Left forelimb (tissue), 1 donor: ENCODE measurements around the gene GGTA1.
"Not testable (repeated sequence)": the region's sequence is repeated elsewhere in the genome, so short reads cannot be mapped to it uniquely, and the experiment has no call there.

Experiments used
- DNase-seq: peaks from one replicate; pipeline ENCODE4 v3.0.0-alpha.2; 2018; ENCODE audit warnings: low spot score

Gene GGTA1

GRCh38 chr9:121498487-121499176 lies 1.0 kb downstream of the GGTA1 start:
- no peak for DNase-seq

DNA sequence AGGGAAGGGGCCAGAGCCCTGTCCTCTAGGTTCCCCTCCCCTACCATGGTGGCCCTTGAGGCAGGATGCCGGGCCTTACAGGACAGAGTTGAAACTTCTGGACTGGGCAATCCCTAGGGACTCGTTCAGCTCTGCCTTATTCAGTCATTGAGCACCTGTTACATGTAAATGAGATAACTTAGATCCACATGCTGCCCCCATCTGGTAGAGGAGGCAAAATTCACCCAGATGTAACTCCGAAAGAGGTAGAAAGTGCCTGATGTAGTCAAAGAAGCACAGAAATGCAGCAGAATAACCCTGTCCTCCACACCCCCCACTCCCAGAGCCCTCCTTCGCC lies 1.5 kb downstream of the GGTA1 start:
- DNase-seq, result peak; percentile 73

GRCh38 chr9:121495976-121496375 lies 3.7 kb downstream of the GGTA1 start:
- no peak for DNase-seq

DNA sequence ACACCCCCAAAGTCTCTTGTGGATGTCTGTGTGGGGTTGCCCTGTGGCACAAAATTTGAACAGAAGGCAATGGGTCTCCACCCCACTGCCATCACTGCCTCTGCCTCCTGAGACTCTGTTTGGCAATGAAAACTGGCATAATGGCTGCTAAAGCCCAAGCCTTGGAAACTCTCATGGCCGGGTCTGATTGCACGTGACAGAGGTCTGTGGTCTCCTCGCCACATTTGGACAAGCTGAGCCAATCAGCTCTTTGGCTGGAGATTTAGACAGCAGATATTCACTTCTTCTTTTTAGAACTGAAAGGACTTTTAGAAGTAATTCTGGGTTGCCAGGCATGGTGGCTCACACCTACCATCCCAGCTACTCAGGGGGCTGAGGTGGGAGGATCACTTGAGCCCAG lies 5.5 kb downstream of the GGTA1 start:
- DNase-seq, result no peak

DNA sequence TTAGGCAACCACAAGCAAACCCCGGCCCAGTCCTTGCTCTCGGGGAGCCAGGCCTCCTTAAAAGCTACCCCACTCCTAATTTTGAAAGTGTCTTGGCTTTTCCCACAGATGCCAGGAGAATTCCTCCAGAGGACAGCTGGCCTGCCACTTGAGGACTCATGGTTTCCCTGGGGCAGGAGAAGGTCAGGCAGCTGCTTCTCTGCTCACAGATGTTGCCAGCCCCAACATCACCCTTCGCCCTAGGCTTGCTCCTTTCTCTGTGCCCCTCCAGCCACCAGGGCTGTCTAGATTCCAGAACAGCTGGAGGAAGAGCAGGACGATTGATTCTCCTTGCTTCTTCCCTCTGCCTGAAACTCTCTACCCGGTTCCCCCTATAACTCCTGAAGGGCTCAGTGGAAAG lies 8.5 kb downstream of the GGTA1 start:
- no peak for DNase-seq

DNA sequence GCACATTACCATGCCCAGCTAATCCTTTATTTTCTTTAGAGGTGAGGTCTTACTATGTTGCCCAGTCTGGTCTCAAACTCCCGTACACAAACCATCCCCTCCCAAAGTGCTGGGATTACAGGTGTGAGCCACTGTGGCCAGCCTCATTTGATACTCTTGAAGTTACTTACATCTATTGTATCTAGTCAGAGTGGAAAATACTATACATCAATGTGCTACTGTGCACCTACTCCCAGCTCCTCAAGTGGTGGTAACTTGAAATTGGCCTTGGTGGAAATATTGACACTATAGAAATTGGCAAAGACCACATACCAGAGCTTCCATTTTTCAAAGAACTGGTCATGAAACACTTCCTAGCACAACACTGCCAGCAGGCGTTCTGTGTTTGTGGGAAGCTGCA lies 10.3 kb downstream of the GGTA1 start:
- no peak for DNase-seq

DNA sequence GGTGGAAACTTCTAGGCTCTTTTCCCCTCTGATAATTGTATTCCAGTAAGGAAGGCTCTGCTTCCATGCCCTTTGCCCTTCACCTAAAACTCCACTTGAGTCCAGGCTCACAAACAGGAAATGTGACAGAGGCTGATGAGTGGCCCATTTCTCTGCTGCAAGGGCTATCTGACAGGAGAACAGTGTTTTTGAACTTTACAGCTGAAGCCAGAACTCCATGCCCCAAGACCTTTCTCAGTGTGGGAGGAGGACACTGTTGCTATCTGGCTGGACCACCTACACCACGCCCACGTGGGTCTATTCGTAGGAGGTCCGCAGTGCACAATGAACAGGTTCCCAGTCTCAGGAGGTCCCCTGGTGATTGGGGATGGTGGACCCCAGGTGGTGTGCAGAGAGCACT lies 13.6 kb downstream of the GGTA1 start:
- DNase-seq, result no peak

GRCh38 chr9:121485623-121486022 lies 14.0 kb downstream of the GGTA1 start:
- DNase-seq, result no peak

DNA sequence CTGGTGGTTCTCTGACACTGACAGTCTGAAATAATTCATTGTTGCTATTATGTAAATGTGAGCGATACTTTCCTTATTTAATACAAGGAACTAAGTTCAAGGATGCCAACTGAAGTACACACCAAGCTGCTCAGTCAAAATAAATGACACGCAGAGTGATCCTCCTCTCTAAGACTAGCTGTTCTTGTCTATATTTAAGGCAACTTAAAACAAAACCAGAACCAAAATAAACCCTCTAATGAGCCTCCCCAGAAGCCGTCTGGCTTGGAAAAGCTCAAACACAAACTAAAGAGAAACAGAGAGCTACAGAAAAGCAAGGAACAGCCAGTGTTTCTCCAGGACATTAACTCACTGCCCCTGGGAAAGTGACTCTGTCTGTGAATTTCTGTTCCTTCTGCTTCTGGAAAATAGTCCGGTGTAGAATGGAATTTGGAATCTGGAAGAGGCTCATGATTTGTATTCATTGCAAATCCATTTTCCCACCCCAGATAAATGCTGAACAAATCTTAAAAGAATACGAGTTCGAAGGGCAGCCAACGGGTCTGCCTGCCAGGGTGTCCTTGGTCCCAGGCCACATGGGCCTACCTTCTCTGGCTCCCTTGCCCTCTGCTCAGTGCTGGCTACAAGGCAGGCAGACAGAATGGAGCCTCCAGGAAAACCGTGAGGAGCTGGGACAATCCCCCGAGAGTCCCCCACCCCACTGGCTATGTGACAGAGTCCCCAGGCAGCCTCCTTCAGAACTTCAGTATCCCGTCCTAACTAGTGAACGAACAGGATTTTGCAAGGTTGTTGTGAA lies 14.8 kb downstream of the GGTA1 start:
- no peak for DNase-seq

DNA sequence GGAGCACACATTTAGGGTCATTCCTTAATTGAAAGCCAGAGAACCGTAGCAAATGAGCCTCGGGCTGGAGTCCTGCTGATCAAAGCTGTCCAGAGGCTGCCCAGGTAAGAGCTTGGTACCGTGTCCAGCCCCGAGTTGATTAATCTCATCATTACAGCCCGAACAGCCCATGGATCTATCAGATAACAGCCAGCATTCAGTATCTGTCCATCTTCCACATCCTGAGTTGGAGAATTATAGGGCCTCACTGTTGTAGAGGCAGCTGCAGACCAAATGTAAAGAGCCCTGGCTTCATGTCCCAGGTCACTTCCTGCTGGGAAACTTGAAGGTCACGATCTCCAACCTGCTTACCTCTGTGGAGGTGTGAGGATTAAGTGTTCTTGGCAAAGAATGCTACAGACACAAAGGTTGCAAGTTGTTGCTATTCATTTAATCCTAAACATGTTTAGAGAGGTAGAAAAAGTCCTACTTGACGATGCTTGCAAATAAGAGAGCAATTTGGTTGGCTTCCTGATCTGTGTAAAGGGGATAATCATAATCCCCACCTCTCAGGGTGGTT lies 16.1 kb downstream of the GGTA1 start:
- DNase-seq, result no peak

DNA sequence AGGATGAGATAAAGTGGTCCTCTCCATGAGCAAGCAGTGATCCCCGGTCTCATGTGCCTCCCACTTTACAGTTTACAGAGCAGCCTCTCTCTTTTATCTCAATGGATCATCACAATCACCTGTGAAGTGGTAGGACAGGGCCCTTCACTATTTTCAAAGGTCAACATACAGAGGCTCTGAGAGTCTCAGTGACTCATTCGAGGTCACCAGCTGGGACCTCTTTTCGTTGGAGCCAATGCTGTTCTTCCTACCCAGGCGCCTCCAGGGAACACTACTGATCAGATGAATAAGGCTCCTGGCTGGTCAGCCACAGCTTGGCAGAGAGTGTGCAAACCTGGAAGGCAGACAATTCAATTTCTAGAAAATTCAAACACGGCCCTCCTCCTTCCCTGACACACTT lies 16.6 kb downstream of the GGTA1 start:
- no peak for DNase-seq

DNA sequence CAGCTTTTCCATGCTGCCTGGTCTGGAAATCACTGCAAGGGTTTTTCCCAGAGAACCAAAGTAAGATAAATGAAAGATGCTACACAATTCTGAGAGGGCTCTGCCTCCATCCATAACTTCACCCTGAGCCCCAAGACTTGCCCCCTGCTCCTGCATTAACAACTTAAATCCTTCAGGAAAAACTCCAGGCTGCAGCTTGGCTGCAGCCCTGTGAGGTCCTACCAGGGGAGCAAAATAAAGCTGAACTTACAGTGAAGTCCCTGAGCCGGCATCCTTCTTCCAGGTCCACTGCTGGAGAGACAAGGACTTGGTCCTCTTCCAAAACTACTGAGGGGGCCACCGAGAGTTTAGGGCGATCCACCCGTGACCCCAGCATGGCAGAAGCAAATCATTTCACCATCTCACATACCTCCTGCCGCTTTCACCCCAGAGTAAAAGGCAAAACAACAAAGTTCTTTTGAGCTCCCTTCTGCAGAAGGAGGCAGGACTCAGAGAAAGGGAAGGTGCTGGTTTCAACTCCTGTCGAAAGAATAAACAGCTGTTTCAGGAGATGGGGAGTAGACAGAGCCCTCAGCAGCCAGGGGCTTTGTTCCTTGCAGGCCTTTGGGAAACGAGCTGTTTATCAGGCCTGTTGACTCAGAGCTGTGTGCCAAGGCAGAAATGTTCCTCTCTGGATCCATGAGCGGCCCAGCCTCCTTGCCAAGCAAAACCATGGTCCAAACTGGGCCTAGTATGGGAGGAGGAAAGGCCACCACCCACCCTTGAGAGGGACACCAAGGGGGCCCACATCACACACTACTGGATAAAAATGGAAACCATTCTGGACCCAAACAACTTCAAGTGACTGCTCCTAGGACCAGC lies 20.6 kb downstream of the GGTA1 start:
- DNase-seq, result no peak

DNA sequence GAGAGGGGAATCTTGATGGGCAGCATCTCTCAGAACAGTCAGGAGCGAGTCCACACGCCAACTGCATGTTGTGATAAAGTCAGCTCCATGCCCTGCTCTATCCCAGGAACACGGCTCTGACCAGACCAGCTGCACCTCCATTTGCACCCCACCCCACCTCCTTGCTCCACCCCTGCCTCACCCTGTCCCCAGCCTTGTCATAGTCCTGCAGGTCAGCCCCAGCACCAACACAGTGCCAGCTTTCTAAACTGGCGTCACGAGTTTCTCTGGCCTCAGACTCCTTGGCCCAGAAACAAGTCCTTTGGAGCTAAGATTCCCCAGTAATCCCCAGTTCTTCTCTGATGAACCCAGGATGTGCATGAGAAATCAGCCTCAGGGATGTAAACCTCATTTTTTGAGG lies 23.5 kb downstream of the GGTA1 start:
- no peak for DNase-seq

GRCh38 chr9:121474231-121474947 lies 25.3 kb downstream of the GGTA1 start:
- DNase-seq, result no peak

- no peak for DNase-seq
Measured at GRCh38 chr9:121473229-121473628, 26.4 kb downstream of the GGTA1 start.

GRCh38 chr9:121472446-121472845 lies 27.2 kb downstream of the GGTA1 start:
- DNase-seq, result no peak

GRCh38 chr9:121466142-121466541 lies 33.5 kb downstream of the GGTA1 start:
- DNase-seq, result no peak

DNA sequence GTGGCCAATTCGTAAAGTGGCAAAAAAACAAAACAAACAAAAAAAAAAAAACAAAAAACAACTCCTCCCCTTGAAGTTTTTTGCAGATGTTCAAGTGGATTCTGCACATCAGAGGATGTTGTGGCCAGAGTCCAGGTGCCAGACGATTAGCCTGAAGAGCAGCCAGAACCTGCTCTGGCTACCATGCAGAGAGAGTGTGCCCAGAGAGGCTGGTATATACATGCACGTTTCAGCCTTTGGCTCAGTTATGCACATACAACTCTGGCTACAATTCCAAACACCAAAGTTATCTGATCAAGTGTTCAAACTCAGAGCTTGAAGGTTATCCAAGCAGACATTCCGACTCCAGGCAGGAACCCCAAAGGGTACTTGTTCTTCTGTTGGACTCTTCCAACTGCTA lies 34.7 kb downstream of the GGTA1 start:
- no peak for DNase-seq

DNA sequence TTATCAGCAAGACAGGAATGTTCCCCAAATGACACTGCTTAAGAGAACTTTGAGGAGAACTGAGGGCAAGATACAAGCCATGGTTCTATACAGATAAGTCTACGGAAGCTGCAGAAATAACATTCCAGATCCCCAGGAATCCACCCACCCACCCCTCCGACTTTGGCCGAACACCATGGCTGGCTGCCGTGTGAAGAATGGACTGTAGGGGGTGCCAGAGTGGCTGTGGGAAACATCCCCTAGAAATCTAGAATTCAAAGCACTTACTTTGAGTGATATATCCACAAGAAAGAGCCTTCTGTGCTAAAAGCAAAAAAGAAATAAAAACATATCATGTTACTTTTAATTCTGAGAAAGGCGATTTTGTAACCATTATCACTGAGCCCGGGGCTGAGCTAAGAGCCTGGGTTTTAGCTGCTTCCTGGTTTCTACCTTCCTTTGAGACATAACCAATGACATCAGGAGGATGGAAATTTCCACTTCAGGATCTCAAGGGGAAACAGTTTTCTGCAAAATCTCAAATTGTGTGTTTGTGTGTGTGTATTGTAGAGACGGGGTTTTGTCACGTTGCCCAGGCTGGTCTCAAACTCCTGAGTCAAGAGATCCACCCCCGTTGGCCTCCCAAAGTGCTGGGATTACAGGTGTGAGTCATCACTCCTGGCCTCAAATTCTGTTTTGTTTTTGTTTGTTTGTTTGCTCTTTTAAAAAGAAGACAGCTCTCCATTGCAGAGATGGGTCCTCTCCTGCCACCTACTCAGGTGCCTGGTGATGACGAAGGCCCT lies 36.4 kb downstream of the GGTA1 start:
- DNase-seq, result no peak

GRCh38 chr9:121459513-121459912 lies 40.1 kb downstream of the GGTA1 start:
- no peak for DNase-seq

DNA sequence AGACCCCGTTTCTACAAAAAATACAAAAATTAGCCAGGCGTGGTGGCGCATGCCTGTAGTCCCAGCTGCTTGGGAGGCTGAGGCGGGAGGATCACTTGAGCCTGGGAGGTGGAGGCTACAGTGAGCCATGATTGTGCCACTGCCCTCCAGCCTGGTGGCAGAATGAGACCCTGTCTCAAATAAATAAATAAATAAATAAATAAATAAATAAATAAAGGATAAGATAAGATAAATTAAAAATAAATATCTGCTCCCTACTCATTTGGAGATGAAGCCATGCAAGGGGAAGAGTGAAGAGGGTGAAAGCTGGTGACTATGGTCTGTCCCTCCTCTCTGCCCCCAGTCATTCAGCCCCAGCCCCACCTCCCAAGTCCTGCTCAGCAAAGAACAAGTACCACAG lies 41.2 kb downstream of the GGTA1 start:
- DNase-seq, result not testable (repeated sequence)
